Hepatic stellate cell (primary cell): ENCODE results near the gene CKS2.
"Not testable (repeated sequence)": the region's sequence is repeated elsewhere in the genome, so short reads cannot be mapped to it uniquely, and the experiment has no call there.

Source experiments
- DNase-seq: peaks from one replicate; pipeline ENCODE4 v3.0.0; 2011; ENCODE audit warnings: low spot score

Gene CKS2

DNA sequence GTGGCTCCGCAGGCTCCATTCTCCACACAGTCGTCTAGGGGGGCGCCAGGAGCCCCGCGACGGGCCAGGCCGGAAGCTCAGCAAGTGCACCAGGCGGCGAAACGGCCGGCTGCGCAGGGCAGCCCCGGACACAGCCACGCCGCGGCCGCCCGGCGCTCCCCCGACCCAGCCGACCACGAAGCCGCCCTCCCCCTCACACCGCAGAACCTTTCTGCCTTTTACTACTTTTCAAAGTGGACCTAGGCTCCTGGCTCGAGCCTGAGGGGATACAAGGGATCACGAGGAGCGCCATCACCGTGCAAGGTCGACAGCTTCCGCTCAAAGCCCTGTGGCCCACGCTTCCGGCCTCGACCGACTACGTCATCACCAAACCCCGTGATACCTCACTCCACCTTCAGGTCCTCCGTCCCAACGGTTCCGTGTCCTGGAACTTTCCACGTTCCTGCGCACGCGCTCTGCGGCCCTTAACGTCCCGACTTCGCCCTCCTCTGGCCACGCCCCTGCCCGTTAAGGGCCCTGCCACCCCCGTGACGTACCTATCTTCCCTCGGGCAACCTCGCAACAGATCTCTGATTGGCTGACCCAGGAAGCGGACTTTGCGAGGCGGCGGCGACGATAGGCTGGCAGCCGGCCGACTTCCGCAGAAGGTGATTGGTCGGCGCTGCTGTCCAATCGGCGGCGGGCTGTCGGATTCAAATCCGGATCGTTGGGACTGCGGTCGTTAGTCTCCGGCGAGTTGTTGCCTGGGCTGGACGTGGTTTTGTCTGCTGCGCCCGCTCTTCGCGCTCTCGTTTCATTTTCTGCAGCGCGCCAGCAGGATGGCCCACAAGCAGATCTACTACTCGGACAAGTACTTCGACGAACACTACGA, at the start of gene CKS2:
TSS of gene CKS2 (plus strand) at position 721 of the 871 bp plus-strand sequence. CDS start at position 819, 98 bp downstream.
- peak; percentile 98 for DNase-seq

DNA sequence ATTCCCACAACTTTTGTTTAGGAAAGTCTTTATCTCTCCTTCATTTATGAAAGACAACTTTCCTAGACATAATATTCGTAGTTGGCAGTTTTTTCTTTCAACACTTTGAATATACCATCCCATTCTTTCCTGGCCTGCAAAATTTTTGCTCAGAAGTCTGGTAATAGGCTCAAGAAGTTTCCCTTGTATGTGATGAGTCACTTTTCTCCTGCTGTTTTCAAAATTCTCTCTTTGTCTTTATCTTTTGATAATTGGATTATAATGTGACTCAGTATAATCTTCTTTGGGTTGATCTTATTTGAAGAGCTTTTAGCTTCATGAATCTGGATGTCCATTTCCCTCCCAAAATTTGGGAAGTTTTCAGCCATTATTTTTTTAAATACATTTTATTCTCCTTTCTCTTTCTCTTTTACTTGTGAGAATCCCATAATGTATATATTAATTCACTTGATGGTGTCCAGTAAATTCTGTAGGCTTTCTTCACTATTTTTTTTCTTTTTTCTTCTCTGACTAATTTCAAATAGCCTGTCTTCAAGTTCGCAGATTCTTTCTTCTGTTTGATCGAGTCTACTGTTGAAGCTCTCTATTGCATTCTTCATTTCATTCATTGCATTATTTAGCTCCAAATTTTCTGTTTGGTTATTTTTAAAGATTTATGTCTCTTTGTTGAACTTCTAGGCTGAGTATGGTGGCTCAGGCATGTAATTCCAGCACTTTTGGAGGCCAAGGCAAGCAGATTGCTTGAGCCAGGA, 37.3 kb upstream of the CKS2 start:
- no peak for DNase-seq

DNA sequence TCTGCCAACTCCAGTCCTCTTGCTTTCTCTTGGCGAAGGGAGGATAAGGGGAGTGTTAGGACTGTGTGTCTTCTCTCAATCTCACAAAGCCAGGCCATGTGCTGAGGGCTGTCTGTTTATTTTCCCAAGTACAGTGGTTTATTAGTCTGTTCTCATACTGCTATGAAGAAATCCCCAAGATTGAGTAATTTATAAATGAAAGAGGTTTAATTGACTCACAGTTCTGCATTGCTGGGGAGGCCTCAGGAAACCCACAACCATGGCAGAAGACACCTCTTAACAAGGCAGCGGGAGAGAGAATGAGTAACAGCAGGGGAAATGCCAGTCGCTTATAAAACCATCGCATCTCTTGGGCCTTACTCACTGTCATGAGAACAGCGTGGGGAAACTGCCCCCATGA, 36.2 kb upstream of the CKS2 start:
- no peak for DNase-seq

DNA sequence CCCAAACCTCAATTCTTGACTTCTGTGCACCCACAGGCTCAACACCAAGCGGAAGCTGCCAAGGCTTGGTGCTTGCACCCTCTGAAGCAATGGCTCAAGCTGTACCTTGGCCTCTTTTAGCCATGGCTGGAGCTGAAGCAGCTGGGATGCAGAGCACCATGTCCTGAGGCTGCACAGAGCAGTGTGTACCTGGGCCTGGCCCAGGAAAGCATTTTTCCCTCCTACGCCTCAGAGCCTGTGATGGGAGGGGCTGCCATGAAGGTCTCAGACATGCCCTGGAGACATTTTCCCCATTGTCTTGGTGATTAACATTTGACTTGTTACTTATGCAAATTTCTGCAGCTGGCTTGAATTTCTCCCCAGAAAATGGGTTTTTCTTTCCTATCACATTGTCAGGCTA, 35.0 kb upstream of the CKS2 start:
- DNase-seq: not testable (repeated sequence)

DNA sequence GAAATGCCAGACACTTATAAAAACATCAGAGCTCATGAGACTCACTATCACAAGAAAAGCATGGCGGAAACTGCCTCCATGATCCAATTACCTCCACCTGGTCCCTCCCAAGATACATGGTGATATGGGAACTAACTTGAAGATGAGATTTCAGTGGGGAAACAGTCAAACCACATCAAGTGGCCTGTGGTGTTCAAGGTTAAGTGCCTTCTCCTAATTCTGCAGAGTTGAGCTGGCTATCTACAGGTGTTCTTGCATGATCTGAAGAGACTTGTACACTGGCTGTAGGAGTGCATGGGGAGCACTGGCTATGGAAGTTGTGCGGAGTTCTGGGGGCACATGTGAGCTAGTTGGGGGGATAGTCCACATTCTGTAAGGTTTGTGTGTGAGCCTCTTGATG, 34.0 kb upstream of the CKS2 start:
- DNase-seq: no peak

DNA sequence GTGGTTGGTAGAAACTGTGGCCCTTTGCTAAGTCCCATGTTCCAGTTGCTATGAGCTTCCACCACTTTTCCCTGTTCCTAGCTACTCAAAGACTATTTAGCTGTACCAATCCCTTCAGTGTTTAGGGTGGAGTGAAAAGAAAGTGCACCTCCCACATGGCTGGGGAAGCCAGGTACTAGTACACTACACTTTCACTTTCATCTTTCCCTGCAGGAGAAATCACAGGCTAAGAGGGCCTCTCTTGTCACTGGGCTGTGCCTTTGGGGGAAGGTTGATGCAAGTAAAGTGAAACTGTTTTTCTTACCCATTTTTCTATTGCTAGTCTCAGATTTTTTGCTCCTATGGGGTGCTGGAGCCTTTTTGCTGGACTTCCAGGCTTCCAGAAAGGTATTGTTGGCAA, 33.5 kb upstream of the CKS2 start:
- DNase-seq: no peak

DNA sequence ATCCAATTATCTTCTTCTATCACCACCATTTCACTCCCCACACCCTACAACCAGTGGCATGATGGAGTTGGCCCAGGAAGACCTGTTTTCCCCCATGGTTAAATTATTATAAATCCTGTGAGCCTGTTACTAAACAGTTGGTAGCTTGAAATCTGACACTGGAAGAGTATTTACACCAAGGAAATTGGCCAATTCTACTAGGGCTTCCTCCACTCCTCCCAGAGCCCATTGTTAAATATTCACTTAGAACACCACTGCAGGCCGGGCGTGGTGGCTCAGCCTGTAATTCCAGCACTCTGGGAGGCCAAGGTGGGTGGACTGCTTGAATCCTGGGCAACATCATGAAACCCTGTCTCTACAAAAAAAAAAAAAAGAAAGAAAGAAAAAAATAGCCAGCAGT, 32.4 kb upstream of the CKS2 start:
- no peak for DNase-seq

DNA sequence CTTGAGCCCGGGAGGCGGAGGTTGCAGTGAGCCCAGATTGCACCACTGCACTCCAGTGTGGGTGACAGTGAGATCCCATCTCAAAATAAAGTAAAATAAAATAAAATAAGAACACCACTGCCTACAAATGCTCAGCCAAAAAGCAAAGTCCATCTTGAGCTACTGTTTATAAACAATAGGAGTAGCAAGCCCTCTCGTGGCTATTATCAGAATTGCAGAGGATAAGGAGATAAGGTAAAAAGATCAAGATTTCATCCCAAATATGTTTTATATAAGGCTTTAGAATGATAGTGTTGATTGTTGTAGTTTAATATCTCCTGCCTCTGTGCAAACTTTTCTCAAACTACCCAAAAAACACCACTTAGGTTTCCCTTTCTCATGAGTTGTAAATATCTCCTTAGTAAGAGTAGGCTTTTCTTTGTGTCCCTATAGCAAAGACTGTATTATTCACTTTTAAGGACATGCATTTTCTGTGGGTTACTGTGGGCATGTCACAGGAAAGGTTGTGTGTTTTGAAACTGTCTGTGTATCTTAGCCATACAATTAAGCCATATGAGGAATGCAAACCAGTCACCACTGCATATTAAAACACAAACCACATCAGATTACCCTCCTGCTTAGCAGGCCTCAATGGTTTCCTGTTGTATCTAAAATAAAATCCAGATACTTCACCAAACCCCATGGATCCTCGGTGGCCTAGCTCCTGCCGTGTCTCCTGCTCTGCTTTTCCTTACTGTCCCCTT, 31.8 kb upstream of the CKS2 start:
- DNase-seq: peak; percentile 48

DNA sequence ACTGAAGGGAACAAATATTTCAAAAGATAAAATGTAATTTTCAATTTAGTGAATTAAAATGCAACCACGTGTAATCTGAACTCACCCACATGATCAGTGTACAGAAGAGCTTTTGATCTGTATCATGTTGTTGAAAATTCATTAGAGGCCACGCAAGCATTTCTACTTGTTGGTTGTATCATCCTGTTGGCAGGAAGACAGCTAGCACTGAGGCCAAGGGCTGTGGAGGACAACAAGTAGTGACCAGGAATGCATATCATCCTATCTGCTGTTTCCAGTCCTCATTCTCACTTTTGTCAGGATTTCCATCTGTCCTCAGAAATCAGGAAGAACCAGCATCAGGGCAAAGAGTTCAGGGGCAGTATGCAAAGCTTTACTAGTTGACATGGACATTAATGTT, 29.9 kb upstream of the CKS2 start:
- DNase-seq: no peak

DNA sequence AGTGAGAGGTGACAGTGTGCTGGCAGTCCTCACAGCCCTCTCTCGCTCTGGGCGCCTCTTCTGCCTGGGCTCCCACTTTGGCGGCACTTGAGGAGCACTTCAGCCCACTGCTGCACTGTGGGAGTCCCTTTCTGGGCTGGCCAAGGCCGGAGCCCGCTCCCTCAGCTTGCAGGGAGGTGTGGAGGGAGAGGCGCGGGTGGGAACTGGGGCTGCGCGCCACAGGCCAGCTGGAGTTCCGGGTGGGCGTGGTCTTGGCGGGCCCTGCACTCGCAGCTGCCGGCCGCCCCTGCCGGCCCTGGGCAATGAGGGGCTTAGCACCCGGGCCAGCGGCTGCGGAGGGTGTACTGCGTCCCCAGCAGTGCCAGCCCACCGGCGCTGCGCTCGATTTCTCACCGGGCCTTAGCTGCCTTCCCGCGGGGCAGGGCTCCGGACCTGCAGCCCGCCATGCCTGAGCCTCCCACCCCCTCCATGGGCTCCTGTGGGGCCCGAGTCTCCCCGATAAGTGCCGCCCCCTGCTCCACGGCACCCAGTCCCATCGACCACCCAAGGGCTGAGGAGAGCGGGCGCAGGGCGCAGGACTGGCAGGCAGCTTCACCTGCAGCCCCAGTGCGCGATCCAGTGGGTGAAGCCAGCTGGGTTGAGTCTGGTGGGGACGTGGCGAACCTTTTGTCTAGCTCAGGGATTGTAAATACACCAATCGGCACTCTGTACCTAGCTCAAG, 28.6 kb upstream of the CKS2 start:
- not testable (repeated sequence) for DNase-seq

DNA sequence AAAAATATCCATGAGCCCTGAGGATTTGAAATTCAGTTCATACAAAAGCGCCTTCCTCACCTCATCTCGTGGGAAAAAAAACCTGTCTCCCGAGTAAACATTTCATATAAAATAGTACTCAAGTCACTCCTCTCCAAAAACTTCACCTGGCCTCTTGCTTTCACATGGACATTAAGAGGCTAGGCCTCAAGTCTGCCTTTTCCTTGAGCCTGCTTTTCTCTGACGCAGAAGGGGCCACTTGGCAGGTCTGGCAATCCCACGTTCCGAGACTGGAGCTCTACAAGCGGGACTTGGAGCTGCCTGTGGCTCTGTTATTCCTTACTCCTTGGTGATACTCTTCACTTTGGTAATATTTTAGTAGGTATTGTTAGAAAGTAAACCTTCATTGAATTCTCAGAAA, 26.9 kb upstream of the CKS2 start:
- DNase-seq: no peak

DNA sequence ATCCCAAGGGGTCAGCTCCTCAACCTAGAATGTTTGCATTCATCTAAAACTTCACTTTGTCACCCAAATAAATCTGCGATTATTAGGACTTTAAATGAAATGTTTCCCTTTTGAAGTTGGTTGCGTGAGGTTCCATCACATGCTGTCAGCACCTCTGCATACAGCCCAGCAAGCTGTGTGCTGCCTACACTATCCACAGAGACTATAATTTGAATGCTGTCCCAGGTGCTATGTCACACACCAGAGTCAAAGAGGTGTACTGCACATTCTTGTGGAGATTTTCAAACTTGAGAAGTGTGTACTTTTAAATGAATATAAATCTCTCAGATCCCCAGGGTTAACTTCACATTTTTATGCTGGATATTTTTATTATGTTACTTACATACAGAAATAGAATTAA, 19.3 kb upstream of the CKS2 start:
- no peak for DNase-seq

DNA sequence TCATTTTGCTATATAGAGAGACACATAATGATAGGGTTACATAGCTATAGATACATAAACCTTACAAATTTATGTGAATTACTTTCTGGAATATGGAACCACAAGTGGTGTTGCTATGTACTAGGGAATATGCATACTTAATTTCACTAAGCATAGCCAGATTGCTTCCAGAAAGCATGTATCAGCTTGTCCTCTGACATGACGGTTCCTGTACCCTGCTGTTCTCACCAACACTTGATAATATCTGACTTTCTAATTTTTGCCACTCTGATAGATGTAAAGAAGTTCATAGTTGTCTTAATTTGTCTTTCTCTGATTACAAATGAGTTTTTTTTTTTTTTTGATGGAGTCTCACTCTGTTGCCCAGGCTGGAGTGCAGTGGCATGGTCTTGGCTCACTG, 18.0 kb upstream of the CKS2 start:
- DNase-seq: no peak

DNA sequence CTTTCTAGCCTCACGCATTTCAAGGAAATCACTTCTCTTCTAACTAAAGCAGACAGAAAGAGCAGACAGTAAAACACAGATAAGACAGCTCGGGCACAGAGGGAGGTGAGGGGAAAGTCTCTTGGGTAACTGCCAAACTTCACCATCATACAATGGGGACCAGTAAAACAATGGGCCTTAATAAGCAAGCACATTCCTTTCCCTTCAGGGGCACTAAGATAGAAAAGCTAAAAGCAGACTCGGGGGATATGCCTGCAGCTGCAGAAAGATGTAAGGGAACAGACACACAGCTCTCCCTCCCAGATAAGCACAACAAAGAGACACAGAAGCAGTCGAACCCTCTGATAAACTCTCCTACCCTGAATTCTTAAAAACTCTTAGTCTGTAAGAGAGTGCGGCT, 15.6 kb upstream of the CKS2 start:
- no peak for DNase-seq

DNA sequence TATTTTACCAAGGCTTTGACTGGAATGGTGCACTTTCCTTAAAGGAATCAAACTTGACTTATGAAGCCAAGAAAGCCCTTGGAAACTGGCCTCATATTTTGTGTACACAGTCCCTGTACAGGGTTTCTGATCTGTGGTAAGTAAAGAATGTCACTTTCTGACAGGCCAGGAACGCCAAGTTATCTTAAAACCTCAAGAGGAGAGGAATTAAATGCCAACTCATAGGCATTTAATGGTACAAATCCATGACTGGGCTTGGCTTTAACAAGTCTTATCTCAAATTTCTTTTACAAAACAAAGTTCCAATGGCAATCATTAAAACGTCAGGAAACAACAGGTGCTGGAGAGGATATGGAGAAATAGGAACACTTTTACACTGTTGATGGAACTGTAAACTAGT, 9.0 kb upstream of the CKS2 start:
- DNase-seq: not testable (repeated sequence)

DNA sequence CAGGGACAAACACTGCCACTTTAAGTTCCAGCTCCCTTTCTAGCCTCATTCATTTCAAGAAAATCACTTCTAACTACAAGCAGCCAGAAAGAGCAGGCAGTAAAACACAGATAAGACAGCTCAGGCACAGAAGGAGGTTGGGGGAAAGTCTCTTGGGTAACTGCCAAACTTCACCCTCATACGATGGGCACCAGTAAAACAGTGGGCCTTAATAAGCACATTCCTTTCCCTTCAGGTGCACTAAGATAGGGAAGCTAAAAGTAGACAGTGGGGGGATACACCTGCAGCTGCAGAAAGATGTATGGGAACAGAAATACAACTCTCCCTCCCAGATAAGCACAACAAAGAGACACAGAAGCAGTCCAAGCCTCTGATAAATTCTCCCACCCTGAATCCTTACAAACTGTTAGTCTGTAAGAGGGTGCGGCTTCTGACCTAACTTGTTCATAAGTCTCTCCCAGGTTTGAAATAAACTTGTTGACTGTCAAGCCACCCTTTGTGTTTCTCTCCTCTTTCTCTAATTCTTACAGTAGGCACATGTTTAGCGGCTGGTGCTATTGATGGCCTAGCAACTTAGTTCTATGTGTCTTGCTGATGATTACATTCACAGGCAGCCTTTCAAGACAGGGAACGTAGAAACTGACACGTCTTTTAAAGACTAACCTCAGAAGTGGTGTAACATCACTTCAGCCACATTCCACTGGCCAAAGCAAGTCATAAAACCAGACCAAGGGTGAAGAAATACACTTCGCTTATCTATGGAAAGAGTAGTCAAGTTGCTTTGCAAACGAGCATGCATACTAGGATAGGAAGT, 6.8 kb upstream of the CKS2 start:
- DNase-seq: no peak

DNA sequence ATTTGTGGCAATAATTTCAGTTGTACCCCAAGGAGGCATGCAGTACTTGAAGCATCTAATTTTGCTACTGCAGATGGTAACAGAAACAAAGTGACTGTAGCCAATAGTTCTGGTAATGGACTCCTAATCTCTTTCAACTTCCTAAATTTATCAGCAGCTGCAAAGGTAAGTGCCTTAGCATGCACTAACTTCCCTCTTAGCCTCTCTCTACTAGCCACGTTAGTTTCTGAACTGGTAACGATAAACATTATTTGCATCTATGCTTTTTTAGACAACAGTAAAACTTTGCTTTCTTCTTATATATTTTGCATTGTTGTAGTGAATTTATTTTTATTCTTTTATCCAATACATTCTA, 6.2 kb upstream of the CKS2 start:
- no peak for DNase-seq

DNA sequence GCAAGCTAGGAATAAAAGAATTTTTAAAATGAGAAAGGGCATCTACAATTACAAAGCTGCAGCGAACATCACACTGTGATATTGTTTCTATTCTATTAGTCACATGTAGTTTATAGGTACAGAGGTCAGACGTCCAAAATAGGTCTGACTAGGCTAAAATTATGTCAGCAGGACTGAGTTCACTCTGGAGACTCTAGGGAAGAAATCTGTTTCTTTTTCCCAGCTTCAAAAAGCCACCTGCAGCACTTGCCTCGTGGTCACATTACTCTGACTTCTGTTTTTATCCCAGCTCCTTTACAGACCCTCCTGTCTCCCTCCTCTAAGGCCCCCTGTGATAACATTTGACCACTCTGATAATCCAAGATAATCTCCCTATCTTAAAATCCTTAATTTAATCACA, 5.1 kb upstream of the CKS2 start:
- DNase-seq: no peak

DNA sequence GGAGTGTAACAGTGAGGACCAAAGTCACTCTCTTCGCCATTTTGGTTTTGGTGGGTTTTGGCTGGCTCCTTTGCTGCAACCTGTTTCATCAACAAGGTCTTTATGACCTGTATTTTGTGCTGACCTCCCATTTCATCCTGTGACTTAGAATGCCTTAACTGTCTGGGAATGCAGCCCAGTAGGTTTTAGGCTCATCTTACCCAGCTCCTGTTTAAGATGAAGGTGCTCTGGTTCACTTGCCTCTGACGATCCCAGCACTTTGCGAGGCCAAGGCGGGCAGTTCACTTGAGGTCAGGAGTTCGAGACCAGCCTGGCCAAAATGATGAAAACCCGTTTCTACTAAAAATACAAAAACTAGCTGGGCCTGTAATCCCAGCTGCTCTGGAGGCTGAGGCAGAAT, 1.8 kb upstream of the CKS2 start:
- no peak for DNase-seq

DNA sequence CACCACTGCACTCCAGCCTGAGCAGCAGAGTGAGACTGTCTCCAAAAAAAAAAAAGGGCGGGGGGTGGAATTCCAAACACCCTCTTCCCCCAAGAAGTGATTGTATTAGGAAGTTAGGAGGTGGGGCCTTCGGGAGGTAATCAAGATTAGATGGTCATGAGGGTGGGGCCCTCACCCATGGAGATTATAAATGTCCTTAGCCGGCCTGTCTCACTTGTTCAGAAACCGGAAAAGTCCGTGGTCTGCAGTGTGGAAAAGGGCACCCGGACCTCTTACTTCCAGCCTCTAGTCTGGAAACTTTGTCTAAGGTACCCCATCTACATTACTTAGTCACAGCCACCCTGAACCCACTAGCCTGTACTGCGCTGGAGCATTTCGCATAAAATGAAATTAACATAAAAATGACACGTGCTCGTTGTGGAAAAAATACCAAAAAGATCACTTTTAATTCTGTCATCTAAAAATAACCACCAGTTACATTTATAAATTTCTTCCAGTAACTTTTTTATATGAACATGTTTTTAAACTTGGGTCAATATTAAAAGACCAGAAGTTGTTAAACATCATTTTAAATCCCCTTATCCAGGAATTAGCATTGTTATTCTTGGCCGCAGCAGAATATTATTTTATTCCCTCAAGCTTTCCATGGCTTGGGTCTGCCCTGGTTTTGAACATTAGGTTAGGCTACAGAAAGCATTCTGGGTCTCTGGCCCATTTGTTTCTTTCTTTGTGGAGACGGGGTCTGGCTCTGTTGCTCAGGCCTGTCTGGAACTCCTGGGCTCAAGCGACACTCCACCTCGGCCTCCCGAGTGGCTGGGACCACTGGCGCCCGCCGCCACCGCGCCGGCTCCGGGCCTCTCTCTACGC, 1.2 kb upstream of the CKS2 start:
- DNase-seq: no peak
